H9 (cell line): ENCODE results near the gene KIF26B. TPM values are rescaled to one million over a fixed set of nuclear protein-coding genes. Genes with fewer than 3 reads are reported as not detected.

ENCODE experiments used
- DNase-seq: peaks from one replicate; pipeline ENCODE4 v3.0.0-alpha.2; 2017
- H2AFZ ChIP-seq: one replicate; pipeline ENCODE4 v1.6.1; 2013; ENCODE audit warnings: mild to moderate bottlenecking, low read length, control low read depth, moderate library complexity
- H2AK5ac ChIP-seq: 2 replicates; pipeline ENCODE4 v1.6.1; 2013; ENCODE audit warnings: low read length, control low read depth, mixed read lengths; ENCODE audit not compliant: insufficient read length
- H2BK120ac ChIP-seq: one replicate; pipeline ENCODE4 v1.6.1; 2013; ENCODE audit warnings: low read depth, mild to moderate bottlenecking, low read length, control low read depth, inconsistent platforms; ENCODE audit not compliant: poor library complexity, severe bottlenecking
- H2BK12ac ChIP-seq: 2 replicates; pipeline ENCODE4 v1.6.1; 2013; ENCODE audit warnings: low read length, control low read depth, mixed read lengths, low read depth; ENCODE audit not compliant: insufficient read length
- H2BK15ac ChIP-seq: 2 replicates; pipeline ENCODE4 v1.6.1; 2013; ENCODE audit warnings: low read depth, low read length, control low read depth
- H2BK20ac ChIP-seq: one replicate; pipeline ENCODE4 v1.6.1; 2013; ENCODE audit warnings: low read depth, mild to moderate bottlenecking, low read length, control low read depth, inconsistent platforms; ENCODE audit not compliant: poor library complexity, severe bottlenecking
- H2BK5ac ChIP-seq: 2 replicates; pipeline ENCODE4 v1.6.1; 2013; ENCODE audit warnings: low read length, control low read depth, mixed read lengths; ENCODE audit not compliant: insufficient read length
- H3K14ac ChIP-seq: 2 replicates; pipeline ENCODE4 v1.6.1; 2013; ENCODE audit warnings: low read length, control low read depth; ENCODE audit not compliant: insufficient read depth
- H3K18ac ChIP-seq: 2 replicates; pipeline ENCODE4 v1.6.1; 2013; ENCODE audit warnings: low read depth, mild to moderate bottlenecking, mixed read lengths, low read length, control low read depth; ENCODE audit not compliant: insufficient read length
- H3K23ac ChIP-seq: 2 replicates; pipeline ENCODE4 v1.6.1; 2013; ENCODE audit warnings: low read length, control low read depth, mixed read lengths, low read depth; ENCODE audit not compliant: insufficient read length
- H3K23me2 ChIP-seq: 2 replicates; pipeline ENCODE4 v1.6.1; 2013; ENCODE audit warnings: low read depth, mild to moderate bottlenecking, mixed read lengths, low read length, control low read depth; ENCODE audit not compliant: insufficient read length, poor library complexity, severe bottlenecking
- H3K27ac ChIP-seq: 2 replicates; pipeline ENCODE4 v1.5.1; 2013; ENCODE audit warnings: low read length, control low read depth, mixed read lengths, low read depth; ENCODE audit not compliant: insufficient read length
- H3K27me3 ChIP-seq: 2 replicates; pipeline ENCODE4 v1.6.1; 2013; ENCODE audit warnings: low read length, control low read depth, inconsistent platforms; ENCODE audit not compliant: insufficient read depth
- H3K4ac ChIP-seq: 2 replicates; pipeline ENCODE4 v1.6.1; 2013; ENCODE audit warnings: low read depth, mild to moderate bottlenecking, control low read depth, inconsistent platforms, low read length, moderate library complexity
- H3K4me1 ChIP-seq: 2 replicates; pipeline ENCODE4 v1.6.1; 2013; ENCODE audit warnings: low read length, control low read depth, inconsistent platforms; ENCODE audit not compliant: insufficient read depth
- H3K4me2 ChIP-seq: 2 replicates; pipeline ENCODE4 v1.6.1; 2013; ENCODE audit warnings: low read length, control low read depth, mixed read lengths; ENCODE audit not compliant: insufficient read length, insufficient read depth
- H3K56ac ChIP-seq: 2 replicates; pipeline ENCODE4 v1.6.1; 2013; ENCODE audit warnings: low read depth, mild to moderate bottlenecking, mixed read lengths, low read length, control low read depth; ENCODE audit not compliant: insufficient read length
- H3K79me1 ChIP-seq: 2 replicates; pipeline ENCODE4 v1.6.1; 2013; ENCODE audit warnings: low read depth, mild to moderate bottlenecking, moderate library complexity, low read length, control low read depth, inconsistent platforms; ENCODE audit not compliant: insufficient read depth, poor library complexity, severe bottlenecking
- H3K79me2 ChIP-seq: 2 replicates; pipeline ENCODE4 v1.6.1; 2013; ENCODE audit warnings: low read length, control low read depth, inconsistent platforms; ENCODE audit not compliant: insufficient read depth
- H3K9ac ChIP-seq: 2 replicates; pipeline ENCODE4 v1.6.1; 2013; ENCODE audit warnings: low read length, control low read depth, mixed read lengths; ENCODE audit not compliant: insufficient read length; ENCODE audit errors: extremely low read depth
- H3K9me3 ChIP-seq: one replicate; pipeline ENCODE4 v1.6.1; 2013; ENCODE audit warnings: low read depth, low read length, inconsistent platforms; ENCODE audit not compliant: control insufficient read depth
- H3T11ph ChIP-seq: one replicate; pipeline ENCODE4 v1.6.1; 2013; ENCODE audit warnings: mild to moderate bottlenecking, low read length, control low read depth, inconsistent platforms
- H4K20me1 ChIP-seq: one replicate; pipeline ENCODE4 v1.6.1; 2013; ENCODE audit not compliant: control insufficient read depth, insufficient read length, insufficient read depth
- H4K5ac ChIP-seq: 2 replicates; pipeline ENCODE4 v1.6.1; 2013; ENCODE audit warnings: low read depth, mild to moderate bottlenecking, mixed read lengths, low read length, control low read depth; ENCODE audit not compliant: insufficient read length
- H4K8ac ChIP-seq: replicated peaks from 2 replicates; pipeline ENCODE4 v1.6.1; 2013; ENCODE audit warnings: low read length, control low read depth, mixed read lengths, low read depth; ENCODE audit not compliant: insufficient read length
- H4K91ac ChIP-seq: 2 replicates; pipeline ENCODE4 v1.6.1; 2013; ENCODE audit warnings: low read depth, mild to moderate bottlenecking, moderate library complexity, mixed read lengths, low read length, control low read depth; ENCODE audit not compliant: insufficient read length
- H3K27ac Mint-ChIP-seq, 3 experiments: 2 replicates in 2 of 3; 3 replicates in 1 of 3; pipeline ENCODE4 v1.8.0; 2020 to 2021; ENCODE audit warnings: mixed read lengths in 3 of 3, mild to moderate bottlenecking in 1 of 3, moderate library complexity in 1 of 3
- H3K27me3 Mint-ChIP-seq: 2 replicates; pipeline ENCODE4 v1.8.0; 2021; ENCODE audit warnings: low read depth, mild to moderate bottlenecking, moderate library complexity, mixed read lengths
- H3K36me3 Mint-ChIP-seq, 3 experiments: 2 replicates in 2 of 3; 3 replicates in 1 of 3; pipeline ENCODE4 v1.8.0; 2020 to 2021; ENCODE audit warnings: low read depth in 3 of 3, mixed read lengths in 3 of 3; ENCODE audit not compliant: insufficient read depth in 1 of 3
- H3K4me1 Mint-ChIP-seq, 2 experiments: 2 replicates each; pipeline ENCODE4 v1.8.0; 2020; ENCODE audit warnings: mixed read lengths in 2 of 2
- H3K4me3 Mint-ChIP-seq, 2 experiments: 2 replicates in 1 of 2; 3 replicates in 1 of 2; pipeline ENCODE4 v1.8.0; 2020 to 2021; ENCODE audit warnings: mild to moderate bottlenecking in 2 of 2, mixed read lengths in 2 of 2, moderate library complexity in 1 of 2
- H3K9me3 Mint-ChIP-seq, 2 experiments: 2 replicates in 1 of 2; 3 replicates in 1 of 2; pipeline ENCODE4 v1.8.0; 2020; ENCODE audit warnings: mild to moderate bottlenecking in 2 of 2, mixed read lengths in 2 of 2, moderate library complexity in 1 of 2
- whole genome bisulfite sequencing: extraction: QIAGEN DNeasy Blood & Tissue Kit; methylation state at CpG from one replicate; pipeline ENCODE4 v1.1.7; 2013; ENCODE audit warnings: missing lambda C conversion rate, low lambda C conversion rate, mixed read lengths; ENCODE audit not compliant: insufficient read length; ENCODE audit errors: extremely low coverage; 5-methylcytosine and 5-hydroxymethylcytosine counted together
- total RNA-seq: library from RNA; stranded (reverse); gene quantifications from 2 replicates; pipeline ENCODE4 v1.2.1, GENCODE V29; 2021
- TF ChIP-seq, protein P1 (sequence below): fragments of 200-600 bp; sonication (generic); conservative IDR thresholded peaks from 3 replicates; pipeline ENCODE4 v1.8.0; 2021; ENCODE audit warnings: antibody characterized with exemption, mild to moderate bottlenecking

KIF26B gene
- total RNA-seq, 1 experiment from 2014 or later: 0.13 TPM

DNA sequence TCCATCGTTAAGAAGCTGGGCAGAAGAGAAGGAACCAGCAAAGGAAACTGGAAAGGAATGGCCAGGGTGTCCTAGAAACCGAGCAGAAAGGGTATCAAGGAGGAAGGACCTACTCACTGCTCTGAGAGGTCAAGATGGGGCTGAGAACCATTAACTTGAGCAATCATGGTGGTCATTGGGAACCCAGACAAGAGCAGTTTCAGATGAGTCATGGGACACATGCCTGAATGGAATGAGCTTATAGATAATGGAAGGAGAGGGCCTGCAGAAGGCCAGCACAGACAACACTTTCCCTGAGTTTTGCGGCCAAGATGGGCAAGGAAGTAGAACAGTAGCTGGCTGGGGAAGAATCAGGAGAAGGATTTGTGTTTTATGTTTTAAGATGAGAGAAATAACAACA, 383.2 kb downstream of the KIF26B start:
- Histone ChIP-seq H3K27me3 (no peaks in the 10 kb centered on the region), H2BK15ac (no peak overlapping the region), H3K27ac (no peak overlapping the region), H3K14ac (no peak overlapping the region), H2BK12ac (no peak overlapping the region), H3K23me2 (no peaks in the 10 kb centered on the region), H2BK5ac (no peak overlapping the region), H3K9me3 (no peaks in the 10 kb centered on the region), H3K79me2 (no peaks in the 10 kb centered on the region), H3K4me1 (no peaks in the 10 kb centered on the region), H2BK120ac (no peak overlapping the region), H4K8ac (no peak overlapping the region), H3T11ph (no peak overlapping the region), H3K18ac (no peak overlapping the region), H3K9ac (no peak overlapping the region), H4K5ac (no peak overlapping the region), H4K20me1 (peaks cover 2% of the 10 kb centered on the region), H3K4me2 (no peak overlapping the region), H3K79me1 (no peaks in the 10 kb centered on the region), H3K4ac (no peak overlapping the region), H2AK5ac (no peak overlapping the region), H4K91ac (no peak overlapping the region), H2AFZ (no peak overlapping the region), H2BK20ac (no peak overlapping the region), H3K23ac (no peak overlapping the region), H3K56ac (no peak overlapping the region)
- no CpG with 5 or more reads among the region's 3 CpGs for WGBS
- H3K27me3 Mint-ChIP-seq: peaks cover 6% of the 10 kb centered on the region
- H3K36me3 Mint-ChIP-seq: no peaks in the 10 kb centered on the region
- no peaks in the 10 kb centered on the region for H3K9me3 Mint-ChIP-seq
- no peak for DNase-seq
- no peak overlapping the region for H3K4me3 Mint-ChIP-seq
- TF ChIP-seq, protein P1, sequence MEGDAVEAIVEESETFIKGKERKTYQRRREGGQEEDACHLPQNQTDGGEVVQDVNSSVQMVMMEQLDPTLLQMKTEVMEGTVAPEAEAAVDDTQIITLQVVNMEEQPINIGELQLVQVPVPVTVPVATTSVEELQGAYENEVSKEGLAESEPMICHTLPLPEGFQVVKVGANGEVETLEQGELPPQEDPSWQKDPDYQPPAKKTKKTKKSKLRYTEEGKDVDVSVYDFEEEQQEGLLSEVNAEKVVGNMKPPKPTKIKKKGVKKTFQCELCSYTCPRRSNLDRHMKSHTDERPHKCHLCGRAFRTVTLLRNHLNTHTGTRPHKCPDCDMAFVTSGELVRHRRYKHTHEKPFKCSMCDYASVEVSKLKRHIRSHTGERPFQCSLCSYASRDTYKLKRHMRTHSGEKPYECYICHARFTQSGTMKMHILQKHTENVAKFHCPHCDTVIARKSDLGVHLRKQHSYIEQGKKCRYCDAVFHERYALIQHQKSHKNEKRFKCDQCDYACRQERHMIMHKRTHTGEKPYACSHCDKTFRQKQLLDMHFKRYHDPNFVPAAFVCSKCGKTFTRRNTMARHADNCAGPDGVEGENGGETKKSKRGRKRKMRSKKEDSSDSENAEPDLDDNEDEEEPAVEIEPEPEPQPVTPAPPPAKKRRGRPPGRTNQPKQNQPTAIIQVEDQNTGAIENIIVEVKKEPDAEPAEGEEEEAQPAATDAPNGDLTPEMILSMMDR: no peak
- peaks cover 3 to 9% of the 10 kb centered on the region in 2 experiments; a peak in 3 of 4 replicates for H3K4me1 Mint-ChIP-seq
- H3K27ac Mint-ChIP-seq: peak overlapping the region in 1 of 3 experiments; percentile 53; a peak in 2 of 7 replicates
